ENCODE measurements around the gene APOF. TPM values are rescaled to one million over a fixed set of nuclear protein-coding genes. Genes with fewer than 3 reads are reported as not detected.
A peak's percentile ranks its signal among the peaks of the same experiment; 100 is the strongest.

The APOF gene
- total and polyA plus RNA-seq, 2 experiments from 2014 or later = not detected

- Histone ChIP-seq H3K9me2 (ENCODE audit: insufficient read depth) (no peaks in the 10 kb centered on the region), H3K4me2 (no peak overlapping the region), H3K79me2 (replicated peaks; ENCODE audit: insufficient read depth) (no peaks in the 10 kb centered on the region), H3K27ac (ENCODE audit: low read depth) (no peak overlapping the region), H4K20me1 (replicated peaks; ENCODE audit: insufficient read depth) (no peaks in the 10 kb centered on the region), H3K4me1 (ENCODE audit: insufficient read depth) (peaks cover 6% of the 10 kb centered on the region; the same call in 1 of the 2 replicates), H2AFZ (peak overlapping the region; percentile 96), H3K27me3 (ENCODE audit: insufficient read depth) (no peaks in the 10 kb centered on the region), H3K4me3 (no peak overlapping the region), H3F3A (replicated peaks; ENCODE audit: low read depth) (no peaks in the 10 kb centered on the region; the same call in 1 of the 2 replicates), H3K36me3 (ENCODE audit: insufficient read depth) (no peaks in the 10 kb centered on the region)
- H3K27me3 Mint-ChIP-seq (ENCODE audit: insufficient read depth, low read depth, poor library complexity) = peaks cover 6% of the 10 kb centered on the region
- H3K36me3 Mint-ChIP-seq (ENCODE audit: low read depth) = no peaks in the 10 kb centered on the region
- TF ChIP-seq ETS1 (IDR thresholded peaks at IDR 0.05) (no peak), ZNF114 (CRISPR knock-in tag; IDR thresholded peaks at IDR 0.05) (no peak), ZNF331 (CRISPR knock-in tag; IDR thresholded peaks at IDR 0.05; ENCODE audit: low read depth) (no peak), ZNF462 (CRISPR knock-in tag; IDR thresholded peaks at IDR 0.05) (peak; percentile 15; the same call in 1 of the 2 replicates), CTCF (conservative IDR thresholded peaks at IDR 0.05; ENCODE audit: low read depth in 2 of 2) (peak; percentile 24 to 66; a peak in 3 of 4 replicates)
- H3K4me3 Mint-ChIP-seq = no peak overlapping the region
- ATAC-seq (peak; percentile 96), DNase-seq (ENCODE audit: low spot score) (peak; percentile 50)
- H3K4me1 Mint-ChIP-seq = peaks cover 11% of the 10 kb centered on the region; the same call in 2 of the 3 replicates
- H3K9me3 Mint-ChIP-seq = peaks cover 11% of the 10 kb centered on the region; the same call in 2 of the 3 replicates
- H3K27ac Mint-ChIP-seq = no peak overlapping the region
Measured at GRCh38 chr12:56377310-56377988, 14.8 kb upstream of the APOF start.

All from GM23338 (cell line).